ENCODE data around the gene ARMC6. TPM values are rescaled to one million over a fixed set of nuclear protein-coding genes. Genes with fewer than 3 reads are reported as not detected.
"Not testable (repeated sequence)": the region's sequence is repeated elsewhere in the genome, so short reads cannot be mapped to it uniquely, and the experiment has no call there.

Gene ARMC6
- total RNA-seq, 1 donor from 2014 or later = 47.4 TPM

GRCh38 chr19:19023376-19023775 is 10.0 kb upstream of the ARMC6 start:
- DNase-seq = not testable (repeated sequence)

DNA sequence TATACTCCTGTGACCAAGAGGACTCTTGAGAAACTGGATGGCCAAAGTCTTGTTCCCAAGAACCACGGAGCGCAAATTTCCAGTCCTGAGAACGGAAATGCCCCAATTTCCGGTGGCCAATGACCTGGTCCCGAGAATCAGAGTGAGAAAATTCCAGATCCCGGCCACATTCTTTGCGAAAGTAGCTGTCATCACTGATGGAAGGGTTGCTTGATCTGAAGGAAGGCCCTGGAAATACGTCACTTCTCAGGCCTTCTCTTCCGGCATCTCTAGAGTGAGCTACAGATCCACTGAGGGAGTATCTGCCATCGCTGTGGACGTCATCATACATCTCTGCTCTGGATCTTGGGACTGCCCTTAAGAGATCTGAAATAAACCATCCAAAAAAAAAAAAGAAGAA is 7.5 kb upstream of the ARMC6 start:
- DNase-seq = no peak

DNA sequence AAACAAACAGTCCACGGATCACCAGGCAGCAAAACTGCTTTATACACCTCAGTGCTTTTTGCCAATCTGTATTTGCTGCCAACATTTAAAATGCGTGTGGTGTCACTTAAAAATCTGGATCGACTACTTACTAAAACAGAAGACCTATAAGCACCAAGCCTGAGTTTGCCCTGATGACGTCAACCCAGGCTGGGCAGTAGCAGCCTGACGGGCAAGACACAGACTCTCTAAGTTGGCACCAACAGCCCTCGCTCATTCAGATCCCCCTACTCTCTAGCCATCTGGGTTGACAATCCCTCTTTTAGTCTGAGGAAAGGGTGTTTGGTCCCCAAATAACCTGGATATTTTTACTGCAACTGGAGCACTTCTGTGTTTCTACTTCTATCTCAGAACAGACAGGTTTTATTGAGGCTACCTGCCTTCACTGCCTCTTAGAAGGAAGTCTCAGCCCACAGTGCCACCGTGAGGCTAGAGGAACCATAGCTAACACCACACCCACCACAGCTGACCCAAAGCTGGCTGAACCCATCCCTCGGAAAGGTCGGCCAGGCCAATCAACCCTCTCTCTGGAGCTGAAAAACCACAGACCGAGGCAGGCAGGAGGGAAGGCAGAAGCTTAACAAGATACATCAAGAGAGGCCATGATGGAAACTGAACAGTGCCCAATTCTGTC is 7.0 kb upstream of the ARMC6 start:
- no peak for DNase-seq

DNA sequence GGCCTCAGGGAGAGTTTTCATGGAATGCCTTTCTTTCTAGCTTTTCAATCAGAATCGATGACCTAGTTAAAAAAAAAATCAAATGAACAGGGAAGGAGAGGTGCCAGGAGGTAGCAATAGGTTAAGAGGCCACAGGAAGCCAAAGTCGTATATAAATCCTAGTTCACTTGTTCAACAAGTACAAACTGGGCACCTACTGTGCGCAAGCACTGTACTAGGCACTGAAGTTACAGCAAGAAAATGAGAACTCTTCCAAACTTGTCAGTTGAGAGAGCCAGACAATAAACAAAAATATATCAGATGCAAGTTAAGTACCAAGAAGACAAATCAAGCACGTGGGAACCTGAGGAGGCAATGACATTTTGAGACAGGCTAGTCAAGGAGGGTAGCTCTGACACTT is 6.2 kb upstream of the ARMC6 start:
- no peak for DNase-seq

GRCh38 chr19:19028526-19028925 is 4.9 kb upstream of the ARMC6 start:
- no peak for DNase-seq

- DNase-seq = no peak
Observed at GRCh38 chr19:19031891-19032290, 1.5 kb upstream of the ARMC6 start.

DNA sequence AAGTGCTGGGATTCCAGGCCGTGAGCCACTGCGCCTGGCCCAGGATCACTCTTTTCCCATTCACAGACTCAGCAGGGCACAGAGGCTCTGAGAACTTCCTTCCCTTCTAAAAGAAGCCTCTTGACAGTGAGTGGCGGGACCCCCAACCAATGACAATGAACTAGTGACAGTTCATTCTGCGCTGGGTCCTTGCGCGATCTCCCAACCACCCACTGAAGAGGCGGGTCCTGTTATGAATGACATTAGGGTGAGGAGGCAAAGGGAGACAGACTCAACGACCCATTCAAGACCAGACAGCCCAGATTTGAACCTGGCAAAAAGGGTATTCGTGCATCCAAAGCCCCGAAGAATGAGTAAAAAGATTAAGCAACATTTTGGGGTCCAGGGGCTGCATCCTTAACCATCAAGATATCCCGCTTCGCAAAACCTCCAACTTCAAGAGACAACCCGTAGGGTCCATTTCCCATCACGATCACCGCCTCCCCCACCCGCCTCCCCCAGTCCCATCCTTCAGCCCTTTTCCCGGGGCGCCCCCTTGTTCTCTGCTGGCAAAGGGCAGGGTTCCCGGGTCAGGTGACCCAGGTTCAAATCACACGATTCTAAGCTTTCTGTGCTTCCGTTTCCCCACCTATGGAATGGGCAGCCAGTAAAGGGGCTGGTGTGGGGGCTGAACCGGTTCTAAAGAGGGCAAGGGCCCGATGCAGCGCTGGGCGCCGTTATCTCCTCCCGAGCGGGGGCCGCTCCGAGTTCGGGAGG is 805 bp upstream of the ARMC6 start:
- peak; percentile 80 for DNase-seq

GRCh38 chr19:19033176-19033425 is 302 bp upstream of the ARMC6 start:
- no peak for DNase-seq

- peak; percentile 29 for DNase-seq
Observed at GRCh38 chr19:19034204-19034624, 811 bp downstream of the ARMC6 start.

- no peak for DNase-seq
Observed at GRCh38 chr19:19039901-19040300, 6.5 kb downstream of the ARMC6 start.

DNA sequence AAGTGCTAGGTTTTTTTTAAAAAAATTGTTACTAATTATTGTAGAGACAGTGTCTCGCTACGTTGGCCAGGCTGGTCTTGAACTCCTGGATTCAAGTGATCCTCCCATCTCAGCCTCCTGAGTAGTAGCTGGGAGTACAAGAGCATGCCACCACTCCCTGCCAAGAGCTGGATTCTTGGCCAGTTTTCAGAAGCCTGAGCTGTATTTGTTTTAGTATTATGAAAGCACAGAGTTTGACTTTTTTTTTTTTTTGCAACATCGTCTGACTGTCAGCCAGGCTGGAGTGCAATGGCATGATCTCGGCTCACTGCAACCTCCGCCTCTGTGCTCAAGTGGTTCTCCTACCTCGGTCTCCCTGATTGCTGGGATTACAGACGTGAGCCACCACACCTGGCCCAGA is 7.0 kb downstream of the ARMC6 start:
- DNase-seq = no peak

- no peak for DNase-seq
Observed at GRCh38 chr19:19042732-19043280, 9.4 kb downstream of the ARMC6 start.

DNA sequence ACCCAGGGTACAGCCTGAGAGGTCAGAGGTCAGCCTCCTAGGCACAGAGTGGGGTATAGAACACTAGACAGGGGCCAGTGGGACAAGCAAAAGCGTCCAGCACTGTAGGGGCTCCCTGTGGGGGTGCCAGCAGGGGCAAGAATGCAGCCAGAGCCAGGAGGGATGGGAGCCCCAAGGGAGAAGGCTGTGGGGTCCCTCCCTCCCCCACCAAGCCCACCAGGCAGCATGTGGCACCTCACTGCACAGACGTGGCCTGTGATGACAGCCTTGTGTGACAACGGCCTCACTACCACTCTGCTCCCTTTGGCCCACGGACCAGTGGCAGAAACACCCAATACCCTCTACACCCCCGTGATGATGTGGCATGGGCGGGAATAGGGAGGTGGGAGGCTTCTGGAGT is 10.1 kb downstream of the ARMC6 start:
- no peak for DNase-seq

- DNase-seq = no peak
Observed at GRCh38 chr19:19043881-19044280, 10.5 kb downstream of the ARMC6 start.

GRCh38 chr19:19049406-19049805 is 16.0 kb downstream of the ARMC6 start:
- DNase-seq = no peak

GRCh38 chr19:19050104-19050503 is 16.7 kb downstream of the ARMC6 start:
- DNase-seq = no peak

GRCh38 chr19:19050731-19051130 is 17.3 kb downstream of the ARMC6 start:
- no peak for DNase-seq

DNA sequence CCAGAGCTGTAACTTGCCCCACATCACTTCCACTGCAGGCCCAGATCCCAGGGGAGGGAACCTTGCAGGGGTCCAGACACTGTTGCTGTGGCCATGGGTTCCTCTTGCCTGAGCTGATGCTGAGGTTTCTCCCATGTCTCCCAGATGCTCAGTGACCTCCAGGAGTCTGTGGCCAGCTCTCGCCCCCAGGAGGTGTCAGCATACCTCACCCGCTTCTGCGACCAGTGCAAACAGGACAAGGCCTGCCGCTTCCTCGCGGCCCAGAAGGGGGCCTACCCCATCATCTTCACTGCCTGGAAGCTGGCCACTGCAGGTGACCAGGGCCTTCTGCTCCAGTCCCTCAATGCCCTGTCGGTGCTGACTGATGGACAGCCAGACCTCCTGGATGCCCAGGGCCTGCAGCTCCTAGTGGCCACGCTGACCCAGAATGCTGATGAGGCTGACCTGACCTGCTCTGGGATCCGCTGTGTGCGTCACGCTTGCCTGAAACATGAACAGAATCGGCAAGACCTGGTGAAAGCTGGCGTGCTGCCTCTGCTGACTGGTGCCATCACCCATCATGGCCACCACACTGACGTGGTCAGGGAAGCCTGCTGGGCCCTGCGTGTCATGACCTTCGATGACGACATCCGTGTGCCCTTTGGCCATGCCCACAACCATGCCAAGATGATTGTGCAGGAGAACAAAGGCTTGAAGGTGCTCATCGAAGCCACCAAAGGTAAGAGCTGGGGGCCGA is 18.2 kb downstream of the ARMC6 start:
- no peak for DNase-seq

- DNase-seq = no peak
Observed at GRCh38 chr19:19052921-19053320, 19.5 kb downstream of the ARMC6 start.

DNA sequence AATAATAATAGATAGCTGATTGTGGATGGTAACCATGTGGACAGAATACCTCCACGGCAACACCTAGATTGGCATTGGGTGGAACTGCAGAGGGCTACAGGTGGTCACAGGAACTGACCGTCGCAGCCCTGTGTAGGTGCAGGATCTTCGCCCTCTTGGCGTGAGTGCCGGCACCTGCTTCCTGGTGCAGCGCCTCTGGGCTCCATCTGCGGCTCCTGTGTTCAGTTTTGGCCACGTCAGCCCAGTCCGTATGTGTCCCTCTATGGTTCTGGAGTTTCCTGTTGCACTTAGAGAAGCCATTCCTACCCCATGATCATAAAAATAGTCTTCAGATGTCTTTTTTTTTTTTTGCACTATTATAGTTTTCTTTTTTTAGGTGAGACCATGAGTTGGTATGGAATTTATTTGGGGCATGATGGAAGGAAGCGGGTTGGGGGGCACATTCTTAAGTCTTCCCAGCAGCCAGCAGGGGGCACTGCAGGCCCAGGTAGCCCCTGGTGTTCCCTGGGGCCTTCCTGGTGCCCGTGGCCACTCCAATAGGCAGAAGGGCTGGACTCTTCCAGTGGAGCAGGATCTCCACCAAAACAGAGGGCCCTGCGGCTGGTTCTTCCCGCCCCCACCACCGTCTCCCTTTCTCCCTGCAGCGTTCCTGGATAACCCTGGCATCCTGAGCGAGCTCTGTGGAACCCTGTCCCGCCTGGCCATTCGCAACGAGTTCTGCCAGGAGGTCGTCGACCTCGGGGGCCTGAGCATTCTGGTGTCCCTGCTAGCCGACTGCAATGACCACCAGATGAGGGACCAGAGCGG is 20.3 kb downstream of the ARMC6 start:
- DNase-seq = no peak

DNA sequence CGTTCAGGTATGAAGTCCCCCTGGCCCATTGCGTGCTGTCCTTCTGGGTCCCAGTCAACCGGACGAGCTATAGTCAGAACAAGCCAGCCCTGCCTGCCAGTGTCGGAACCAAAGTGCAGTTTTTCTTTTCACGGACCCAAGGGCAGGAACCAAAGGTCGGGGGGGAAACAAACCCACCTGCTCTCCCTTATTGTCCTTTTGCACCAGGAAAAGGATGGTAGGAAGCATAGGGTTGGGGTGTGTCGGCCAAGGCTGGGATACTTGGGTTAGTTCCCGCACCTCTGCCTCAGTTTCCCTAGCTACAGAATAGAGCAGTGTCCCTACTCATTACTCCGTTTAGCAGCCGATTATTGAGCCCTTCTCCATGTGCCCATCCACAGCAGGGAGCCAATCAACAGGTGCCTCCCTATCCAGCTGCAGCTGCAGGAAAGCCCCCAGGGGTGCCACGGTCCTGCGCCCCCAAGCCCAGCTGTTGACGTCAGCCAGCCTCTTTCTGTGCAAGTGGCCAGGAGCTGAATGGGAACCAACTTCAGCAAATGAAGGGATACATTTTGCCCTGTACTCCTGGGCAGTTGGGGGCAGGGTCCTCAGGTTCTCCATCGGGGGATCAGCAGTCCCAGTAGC is 21.0 kb downstream of the ARMC6 start:
- DNase-seq = no peak

DNA sequence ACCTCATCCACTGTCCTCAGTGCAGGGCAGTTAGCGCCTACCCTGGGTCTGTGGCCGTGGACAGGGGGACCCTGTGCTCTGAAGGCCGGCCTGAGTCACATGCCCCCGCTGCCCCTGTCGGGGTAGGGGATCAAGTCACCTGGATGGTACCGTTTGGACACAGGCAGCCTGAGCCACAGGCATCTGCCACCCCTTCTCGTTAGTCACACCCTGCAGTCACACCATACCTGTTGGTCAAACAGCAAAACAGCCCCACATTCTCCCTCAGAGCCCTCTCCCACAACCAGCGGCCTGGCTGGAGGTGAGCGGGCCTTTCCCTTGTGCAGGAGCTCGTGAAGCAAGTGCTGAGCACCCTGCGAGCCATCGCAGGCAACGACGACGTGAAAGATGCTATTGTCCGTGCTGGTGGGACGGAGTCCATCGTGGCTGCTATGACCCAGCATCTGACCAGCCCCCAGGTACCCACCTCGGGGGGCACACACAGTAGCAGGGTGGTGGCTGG is 21.6 kb downstream of the ARMC6 start:
- DNase-seq = no peak

Data from occipital lobe (tissue), 2 donors.